NCI-H748 (cell line): ENCODE data around the gene BORCS5.
A peak's percentile ranks its signal among the peaks of the same experiment; 100 is the strongest.

Experiments used
- DNase-seq: peaks from one replicate; lab custom pipeline; 2025; ENCODE audit not compliant: unreplicated experiment; lab: John Stamatoyannopoulos, UW

Gene BORCS5

DNA sequence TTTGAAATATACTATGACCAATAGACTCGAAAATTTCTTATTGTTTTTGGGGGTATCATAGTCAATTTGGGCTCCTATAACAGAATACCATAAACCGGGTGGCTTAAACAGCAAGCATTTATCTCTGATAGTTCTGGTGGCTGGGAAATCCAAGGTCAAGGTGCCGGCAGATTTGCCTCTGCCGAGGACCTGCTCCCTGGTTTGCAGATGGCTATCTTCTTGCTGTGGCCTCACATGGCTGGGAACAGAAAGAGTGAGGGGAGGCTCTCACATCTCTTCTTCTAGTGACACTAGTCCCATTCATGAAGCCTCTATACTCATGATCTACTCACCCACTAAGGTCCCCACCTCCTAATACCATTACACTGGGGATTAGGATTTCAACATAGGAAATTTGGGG, 70.7 kb downstream of the BORCS5 start:
- no peak for DNase-seq

DNA sequence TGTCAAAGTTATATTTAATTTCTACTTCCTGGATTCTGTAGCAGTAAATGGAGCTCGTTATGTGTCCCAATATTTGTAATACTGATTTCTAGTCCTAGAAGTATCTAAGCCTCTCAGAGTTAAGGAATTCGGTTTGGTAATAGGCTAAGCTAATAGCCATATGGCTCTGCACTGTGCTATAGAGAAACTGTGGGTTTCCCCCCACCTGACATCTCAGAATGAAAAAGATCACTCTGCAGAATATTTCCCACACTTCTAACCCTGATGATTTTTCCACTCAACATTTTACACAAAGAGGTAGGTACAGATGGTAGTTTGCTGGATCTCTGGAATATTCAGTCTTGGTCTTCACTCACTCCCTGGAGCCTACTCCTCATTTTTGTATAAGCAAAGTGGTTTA, 71.2 kb downstream of the BORCS5 start:
- DNase-seq: no peak

DNA sequence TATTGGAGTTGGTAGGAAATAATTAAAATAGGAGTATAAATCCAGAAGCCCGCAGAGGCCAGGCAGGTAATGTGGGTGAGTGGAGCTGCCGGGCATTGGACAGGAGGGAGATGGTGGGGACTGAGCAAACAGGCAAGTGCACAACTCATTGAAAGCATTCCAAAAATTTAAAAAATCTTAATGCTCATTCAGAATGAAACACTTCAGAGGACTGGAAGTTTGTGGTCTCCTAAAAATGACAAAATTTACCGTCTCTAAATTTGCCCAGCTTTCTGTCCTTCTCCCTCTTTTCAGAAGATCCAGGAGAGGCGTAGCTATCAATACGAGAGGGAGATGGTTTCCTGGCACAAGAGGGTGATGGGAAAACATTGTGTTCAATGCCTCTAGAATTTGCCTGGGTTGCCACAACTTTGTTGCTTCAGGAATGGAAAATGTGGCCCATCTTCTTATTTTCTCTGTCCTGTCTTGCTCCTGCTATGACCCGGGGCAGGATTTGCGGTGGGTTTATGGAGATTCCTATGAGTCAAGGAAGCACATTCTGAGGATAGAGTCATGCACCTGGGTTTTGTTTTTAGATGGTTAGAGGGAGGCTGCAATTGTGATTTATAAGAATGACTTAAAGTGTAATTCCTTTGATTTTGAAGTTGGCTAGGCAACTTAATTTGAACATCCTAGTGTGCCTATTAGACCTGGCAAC, 72.2 kb downstream of the BORCS5 start:
- no peak for DNase-seq

DNA sequence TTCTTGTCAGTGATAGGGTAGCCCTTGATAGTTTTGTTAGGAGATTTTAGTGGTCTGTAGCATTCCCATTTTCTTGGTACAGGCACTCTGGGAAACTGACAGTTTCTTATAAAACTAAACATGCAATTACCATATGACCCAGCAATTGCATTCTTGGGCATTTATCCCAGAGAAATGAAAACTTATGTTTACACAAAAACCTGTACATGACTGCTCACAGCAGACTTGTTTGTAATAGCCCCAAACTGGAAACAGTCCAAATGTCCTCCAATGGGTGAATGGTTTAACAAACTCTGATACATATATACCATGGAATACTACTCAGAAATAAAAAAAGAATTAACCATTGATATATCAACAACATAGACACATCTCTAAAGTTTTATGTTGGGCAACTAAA, 75.5 kb downstream of the BORCS5 start:
- DNase-seq: peak; percentile 25

DNA sequence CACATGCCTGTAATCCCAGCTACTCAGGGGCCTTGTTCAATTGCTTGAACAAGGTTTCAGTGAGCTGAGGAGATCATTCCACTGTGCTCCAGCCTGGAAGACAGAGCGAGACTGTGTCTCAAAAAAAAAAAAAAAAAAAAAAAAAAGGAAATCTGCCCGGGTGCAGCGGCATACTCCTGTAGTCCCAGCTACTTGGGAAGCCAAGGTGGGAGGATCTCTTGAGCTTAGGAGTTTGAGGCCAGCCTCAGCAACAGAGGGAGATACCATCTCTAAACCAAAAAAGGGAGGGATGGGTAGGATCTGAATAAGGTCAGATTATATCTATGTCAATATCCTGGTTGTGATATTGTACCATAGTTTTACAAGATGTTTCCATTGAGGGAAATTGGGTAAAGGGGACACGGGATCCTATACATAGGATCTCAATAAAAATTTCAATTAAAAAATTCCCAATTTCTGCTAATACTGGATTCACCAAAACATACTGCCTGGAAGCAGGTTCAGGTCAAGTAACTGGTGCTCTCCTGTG, 76.4 kb downstream of the BORCS5 start:
- no peak for DNase-seq

DNA sequence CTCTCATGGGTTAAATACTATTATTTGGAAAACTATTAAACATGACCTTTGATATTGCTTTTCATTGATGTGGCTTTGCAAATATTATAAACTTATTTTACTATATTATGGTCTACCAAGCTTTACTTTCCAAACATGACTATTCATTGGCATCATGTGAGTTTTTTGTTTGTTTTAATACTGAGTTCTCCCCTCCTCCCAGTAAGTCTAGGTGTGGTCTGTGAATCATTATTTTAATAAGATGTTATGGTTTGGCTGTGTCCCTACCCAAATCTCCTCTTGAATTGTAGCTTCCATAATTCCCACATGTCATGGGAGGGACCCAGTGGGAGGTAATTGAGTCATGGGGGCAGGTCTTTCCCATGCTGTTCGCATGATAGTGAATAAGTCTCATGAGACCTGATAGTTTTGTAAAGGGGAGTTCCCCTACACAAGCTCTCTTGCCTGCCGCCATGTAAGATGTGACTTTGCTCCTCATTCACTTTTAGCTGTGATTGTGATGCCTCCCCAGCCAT, 80.0 kb downstream of the BORCS5 start:
- no peak for DNase-seq

DNA sequence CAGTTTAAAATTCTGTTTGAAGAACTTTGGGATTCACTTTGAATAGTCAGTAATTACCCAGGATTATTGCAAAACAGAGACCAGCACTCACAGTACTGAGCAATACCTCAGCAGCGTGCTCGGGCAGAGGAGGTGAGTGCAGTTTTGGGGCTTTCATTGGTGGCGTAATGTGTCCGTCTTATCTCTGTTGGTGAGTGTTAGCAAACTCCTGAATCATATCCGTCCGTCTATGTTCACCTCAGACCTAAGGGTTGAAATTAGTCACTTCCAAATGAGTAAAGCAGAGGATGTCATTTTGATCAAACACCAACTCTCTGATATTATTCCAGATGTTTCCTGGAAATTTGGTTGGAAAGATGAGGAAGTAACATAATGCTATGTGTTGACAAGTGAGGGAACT, 82.8 kb downstream of the BORCS5 start:
- DNase-seq: no peak

DNA sequence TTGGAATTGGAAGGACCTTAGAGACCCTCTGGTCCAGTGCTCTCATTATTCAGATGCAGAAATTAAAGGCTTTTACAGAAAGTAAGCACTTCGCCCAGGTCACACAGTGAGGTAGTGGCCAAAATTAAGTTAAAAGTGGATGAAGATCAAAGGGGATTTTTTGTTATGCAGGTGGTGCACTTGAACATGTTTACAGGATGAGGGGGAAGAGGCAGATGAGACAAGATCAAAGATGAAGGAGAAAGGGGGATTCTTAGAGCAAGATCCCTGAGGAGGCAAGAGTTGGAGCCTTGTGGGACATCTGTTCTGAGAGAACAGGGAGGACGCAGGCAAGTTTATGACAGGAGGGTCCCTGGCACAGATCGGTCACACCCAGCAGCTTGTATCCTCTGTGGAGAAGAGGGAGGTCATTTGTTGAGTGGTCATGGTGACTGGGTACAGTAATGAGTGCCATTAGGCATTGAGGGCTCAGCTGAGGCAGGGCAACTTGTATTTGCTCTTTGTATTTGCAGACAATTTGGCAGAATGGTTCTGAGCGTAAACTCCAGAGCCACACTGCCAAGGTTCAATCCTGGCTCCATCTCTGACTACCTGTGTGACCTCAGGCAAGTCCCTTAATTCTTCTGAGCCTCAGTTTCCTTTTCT, 84.0 kb downstream of the BORCS5 start:
- DNase-seq: peak; percentile 93

DNA sequence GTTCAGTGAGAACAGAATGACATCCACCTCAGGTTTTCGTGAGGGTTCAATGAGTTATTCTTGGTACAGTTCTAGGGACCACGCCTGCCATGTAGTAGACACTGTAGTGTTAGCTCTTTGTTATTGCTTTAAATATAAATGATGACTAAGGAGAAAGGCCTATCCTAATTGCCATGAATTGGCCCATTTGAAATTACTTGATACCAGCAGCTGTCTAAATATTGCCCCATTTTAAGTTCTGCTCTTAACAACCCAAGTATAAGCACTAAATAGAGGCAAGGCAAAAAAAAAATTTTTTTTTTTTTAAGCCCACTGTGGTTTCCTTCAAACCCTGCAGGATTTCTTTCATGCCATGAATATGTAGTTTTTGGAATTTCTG, 84.5 kb downstream of the BORCS5 start:
- peak; percentile 80 for DNase-seq

DNA sequence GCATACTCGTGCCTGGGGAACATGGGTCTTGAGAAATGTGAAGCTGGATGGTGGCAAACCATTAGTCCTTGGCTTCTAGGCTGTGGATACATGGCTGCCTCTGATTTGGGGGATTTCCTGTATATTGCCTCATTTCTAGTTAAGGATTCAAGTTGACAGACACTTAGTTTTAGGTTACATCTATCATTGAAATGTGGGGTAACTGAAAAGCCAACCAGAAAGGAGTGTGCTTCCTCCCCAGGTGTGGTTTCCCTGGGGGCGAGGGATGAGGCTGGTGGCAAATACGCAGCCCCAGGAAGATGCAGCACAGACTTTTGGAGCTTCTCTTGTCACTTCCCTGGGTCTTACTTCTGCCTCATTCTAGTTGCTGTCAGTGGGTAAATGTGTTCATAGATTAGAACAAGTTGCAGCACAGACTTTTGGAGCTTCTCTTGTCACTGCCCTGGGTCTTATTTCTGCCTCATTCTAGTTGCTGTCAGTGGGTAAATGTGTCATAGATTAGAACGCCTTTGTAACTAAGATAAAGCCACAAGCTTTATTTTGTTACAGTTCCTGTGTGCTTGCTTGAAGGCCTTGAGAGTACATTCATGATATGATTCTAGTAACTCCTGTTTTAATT, 85.1 kb downstream of the BORCS5 start:
- no peak for DNase-seq

DNA sequence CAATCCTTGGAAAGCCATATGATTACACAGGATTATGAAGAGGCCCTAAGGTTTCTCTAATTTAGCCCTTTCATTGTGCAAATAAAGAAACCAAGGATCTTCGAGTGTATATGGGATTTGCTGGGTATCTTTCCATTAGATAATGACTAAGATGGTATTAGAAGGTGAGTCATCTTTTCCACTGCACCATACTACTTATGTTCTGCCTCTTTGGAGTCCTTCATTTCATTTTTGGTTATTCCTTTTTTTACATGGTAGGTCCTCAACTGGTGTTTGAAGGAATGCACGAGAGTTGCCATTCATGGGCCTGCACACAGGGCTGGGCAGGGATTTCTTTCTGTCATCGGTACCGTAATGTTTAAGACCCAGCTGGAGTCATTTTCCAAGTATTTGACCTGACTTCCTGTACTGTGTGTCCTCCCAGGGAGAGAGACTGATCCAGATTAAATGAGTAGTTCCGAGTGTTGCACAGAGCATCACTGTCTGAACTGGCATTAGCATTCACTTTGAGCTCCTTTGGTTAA, 85.7 kb downstream of the BORCS5 start:
- peak; percentile 6 for DNase-seq

DNA sequence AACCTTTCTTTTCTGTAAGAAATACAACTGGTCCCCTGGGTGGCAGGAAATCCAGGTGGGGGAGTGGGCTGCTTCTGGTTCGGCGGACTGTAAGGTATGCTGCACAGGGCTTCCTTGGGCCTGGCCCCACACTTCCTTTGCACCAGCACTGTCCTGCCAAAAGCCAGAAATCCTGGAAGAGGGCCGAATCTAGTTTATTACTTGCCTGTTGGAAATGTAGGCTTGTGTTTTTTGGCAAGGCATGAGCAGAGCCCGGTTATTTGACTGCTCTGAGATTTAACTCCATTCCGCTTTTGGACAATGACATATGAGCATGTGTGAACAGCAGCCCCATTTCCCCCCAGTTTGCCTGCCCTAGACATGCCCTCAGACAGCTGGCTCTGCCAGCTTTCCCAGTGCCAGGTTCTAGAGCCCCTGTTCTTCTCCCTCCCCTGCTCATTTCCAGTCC, 86.6 kb downstream of the BORCS5 start:
- no peak for DNase-seq

DNA sequence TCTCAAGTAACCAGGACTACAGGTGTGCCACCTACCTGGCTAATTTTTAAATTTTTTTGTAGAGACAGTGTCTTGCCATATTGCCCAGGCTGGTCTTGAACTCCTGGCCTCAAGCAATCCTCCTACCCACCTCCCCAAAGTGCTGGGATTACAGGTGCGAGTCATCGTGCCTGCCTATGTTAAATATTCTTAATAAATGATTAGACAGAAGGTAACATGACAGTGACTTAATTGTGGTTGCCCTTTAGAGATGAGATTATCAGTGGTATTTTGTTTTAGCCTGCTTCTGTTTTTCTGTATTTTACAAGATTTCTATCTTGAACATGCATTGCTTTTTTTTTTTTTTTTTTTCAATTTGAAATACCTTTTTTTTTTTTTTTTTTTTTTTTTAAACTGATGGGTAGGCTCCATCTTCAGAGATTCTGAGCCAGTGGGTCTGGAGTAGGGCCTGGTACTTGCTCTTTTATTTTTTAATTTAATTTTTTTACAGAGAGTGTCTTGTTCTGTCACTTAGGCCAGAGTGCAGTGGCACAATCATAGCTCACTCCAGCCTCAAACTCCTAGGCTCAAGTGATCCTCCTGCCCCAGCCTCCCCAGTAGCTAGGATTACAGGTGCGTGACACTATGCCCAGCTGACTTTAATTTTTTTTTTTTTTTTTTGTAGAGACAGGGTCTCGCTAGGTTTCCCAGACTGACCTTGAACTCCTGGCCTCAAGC, 88.4 kb downstream of the BORCS5 start:
- DNase-seq: no peak

DNA sequence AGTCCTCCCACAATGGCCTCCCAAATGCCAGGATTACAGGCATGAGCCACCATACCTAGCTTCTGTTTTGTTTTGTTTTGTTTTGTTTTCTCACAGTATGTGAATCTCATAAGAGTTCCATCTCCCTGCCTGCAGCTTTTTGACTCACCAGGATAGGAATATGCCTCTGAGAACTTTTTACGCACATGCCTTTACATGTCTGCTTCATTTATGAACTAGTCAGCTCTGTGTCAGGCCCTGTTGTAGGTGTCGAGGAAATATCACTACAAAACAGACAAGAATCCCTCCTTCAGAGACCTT, 89.0 kb downstream of the BORCS5 start:
- DNase-seq: no peak

DNA sequence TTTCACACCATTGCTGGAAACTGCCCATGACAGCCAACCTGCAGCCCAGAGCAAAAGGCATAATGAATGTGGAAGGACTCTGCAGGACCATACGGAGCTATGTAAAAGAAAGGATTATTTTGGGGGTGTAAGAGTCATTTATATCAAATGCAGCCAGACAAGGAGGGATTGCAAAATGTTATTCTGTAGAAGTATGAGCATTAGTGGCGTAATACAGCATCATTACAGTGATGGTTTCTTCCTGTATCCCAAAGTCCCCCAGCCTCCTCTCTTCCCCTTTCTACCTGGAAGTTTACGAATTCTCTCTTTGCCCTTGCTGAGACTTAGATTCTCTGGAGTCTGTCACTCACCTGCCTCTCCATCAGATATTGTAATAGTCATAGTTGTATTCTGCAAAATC, 89.9 kb downstream of the BORCS5 start:
- no peak for DNase-seq

DNA sequence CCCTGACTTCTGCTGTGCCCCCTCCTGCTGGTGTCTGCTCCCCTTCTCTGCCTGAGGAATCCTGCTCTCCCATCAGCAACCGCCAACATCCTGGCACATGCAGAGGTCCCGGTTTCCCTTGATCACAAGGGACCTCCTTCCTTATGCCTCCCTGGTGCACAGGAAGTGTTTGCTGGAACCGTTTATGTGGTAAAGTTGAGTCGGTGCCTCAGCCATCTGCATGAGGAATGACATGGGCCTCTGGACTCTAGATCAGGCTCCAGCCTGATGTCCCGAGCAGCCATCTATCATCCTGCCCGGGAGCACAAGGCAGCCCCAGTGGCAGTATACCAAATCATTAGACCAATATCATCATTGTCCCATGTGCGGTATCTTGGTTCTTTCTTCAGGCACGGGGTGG, 90.4 kb downstream of the BORCS5 start:
- no peak for DNase-seq

DNA sequence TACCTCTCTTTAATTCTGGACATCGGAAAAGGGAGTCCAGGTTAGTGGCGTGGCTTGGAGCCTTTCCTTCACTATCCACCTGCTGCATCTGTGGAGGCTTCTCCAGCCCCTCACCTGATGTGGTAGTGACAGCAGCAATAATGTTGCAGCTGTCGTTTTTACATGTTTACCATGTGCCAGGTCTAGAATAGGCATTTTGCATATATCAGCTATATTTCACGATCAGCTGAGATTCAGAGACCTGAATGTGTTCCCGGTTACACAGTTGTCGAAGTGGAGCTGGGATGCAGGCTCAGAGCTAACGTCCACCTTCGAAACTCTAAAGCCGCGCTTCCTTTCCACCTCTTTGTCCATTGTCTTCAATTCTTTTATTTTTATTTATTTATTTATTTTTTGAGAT, 91.0 kb downstream of the BORCS5 start:
- DNase-seq: no peak

DNA sequence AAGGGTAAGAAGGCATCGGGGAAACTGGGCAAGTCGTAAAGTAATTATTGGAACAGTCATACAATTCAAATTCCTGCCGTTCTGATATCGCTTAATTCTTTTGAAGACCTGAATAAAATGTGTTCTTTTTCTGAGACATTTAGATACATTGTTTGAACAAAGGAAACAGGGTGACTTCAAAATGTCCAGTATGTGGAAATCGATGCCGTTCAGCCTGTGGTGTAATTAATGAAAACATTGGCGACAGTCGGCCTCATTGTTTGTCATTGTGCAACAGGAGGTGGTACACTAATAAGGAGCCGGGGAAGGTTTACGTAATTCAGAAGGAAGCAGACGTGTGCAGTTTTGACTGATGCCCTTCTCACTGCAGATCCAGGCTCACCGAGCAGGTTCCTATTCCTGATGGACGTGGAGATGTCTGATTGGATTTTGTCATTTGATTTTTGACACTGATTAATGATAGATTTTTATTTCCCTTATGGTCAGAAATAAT, 92.7 kb downstream of the BORCS5 start:
- DNase-seq: peak; percentile 92

DNA sequence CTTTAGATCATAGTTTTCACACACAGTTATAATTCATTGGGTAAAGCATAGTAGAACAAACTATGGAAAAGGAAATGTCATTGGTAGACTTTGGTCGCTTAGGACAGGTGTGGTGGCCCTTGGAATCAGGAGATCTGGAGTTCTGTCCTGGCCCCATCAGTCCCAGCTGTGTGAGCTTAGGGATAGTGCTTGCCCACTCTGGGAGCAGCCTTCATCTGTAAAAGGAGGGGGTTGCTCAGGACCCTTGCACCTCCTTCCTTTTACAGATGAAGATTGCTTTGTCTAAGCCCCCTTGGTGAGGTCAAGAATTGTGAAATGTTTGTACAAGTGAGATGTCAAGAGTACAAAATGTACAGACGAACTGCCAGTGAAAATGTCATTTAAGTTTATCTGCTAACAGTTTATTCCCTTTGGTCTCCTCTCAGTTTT, 93.2 kb downstream of the BORCS5 start:
- DNase-seq: no peak

DNA sequence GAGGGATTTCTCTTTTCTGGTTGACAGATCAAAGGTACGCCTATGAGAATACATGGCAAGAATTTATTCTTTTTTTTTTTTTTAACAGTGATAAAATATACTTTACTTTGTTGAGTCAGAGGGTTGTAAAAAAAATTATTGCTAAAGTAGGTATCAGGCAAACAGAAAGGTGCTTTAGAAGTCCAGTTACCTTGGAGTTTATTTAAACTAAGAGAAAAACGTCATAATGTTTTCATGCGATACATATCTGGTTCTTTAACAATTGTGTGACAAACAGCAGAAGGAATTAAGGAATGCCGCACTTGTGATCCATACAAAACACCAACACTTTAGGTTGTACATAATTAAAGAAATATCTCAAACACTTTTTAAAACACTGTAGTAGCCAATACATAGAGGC, 94.2 kb downstream of the BORCS5 start:
- no peak for DNase-seq

DNA sequence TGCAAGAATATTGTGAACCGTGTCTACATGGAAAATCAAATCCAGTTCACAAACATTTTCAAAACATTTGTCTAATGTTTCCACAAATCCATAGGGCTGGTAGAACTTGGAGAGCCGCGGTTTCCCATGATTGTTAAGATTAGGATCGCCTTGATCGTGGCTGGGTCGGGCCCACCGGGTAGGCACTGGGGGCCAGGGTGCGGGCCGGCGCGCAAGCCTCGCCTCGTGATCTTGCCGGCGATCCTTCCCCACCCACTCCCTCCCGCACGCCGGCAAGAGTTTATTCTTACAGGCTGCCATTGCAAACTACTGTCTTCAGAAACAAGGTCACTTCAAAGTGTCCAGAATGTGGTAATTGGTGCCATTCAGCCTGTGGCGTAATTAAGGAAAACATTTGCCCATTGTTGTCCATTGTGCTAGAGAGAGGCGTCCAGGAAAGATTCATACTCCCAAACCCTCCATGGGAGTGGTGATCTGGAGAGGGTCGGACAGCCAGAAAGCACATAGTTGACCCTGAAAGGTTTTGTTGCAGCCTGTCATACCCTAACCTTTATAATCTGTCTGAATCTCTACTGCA, 95.5 kb downstream of the BORCS5 start:
- peak; percentile 66 for DNase-seq
